Gastrocnemius medialis (tissue), 4 donors: ENCODE measurements around the gene DNAJB5.

Experiments
- CTCF ChIP-seq, 5 experiments: fragments of 450-650 bp in 3 of 5; fragments of 200-600 bp in 2 of 5; sonication (generic) in 2 of 5; IDR thresholded peaks in 4 of 5; conservative IDR thresholded peaks in 1 of 5; 1 replicate in 4 of 5; 2 replicates in 1 of 5; pipeline ENCODE4 v1.5.1; 2016 to 2019; ENCODE audit warnings: antibody characterized with exemption in 5 of 5, mild to moderate bottlenecking in 3 of 5, moderate library complexity in 3 of 5
- POLR2A ChIP-seq, 2 donors: fragments of 450-650 bp; IDR thresholded peaks; one replicate each; pipeline ENCODE4 v1.6.1; 2017; ENCODE audit warnings: antibody characterized with exemption in 2 of 2, mild to moderate bottlenecking in 2 of 2, moderate library complexity in 2 of 2

- TF ChIP-seq CTCF (IDR thresholded peaks at IDR 0.05 in 4 of 5, conservative IDR thresholded peaks at IDR 0.05 in 1 of 5) = no peak
- no peak for TF ChIP-seq POLR2A (IDR thresholded peaks at IDR 0.05)
Observed at GRCh38 chr9:35001803-35002502, 12.4 kb downstream of the DNAJB5 start.
